Effector memory CD4-positive, alpha-beta T cell (primary cell): ENCODE data around the gene ATOSA.

Source experiments
- DNase-seq, 3 donors: peaks; one replicate each; pipeline ENCODE4 v3.0.0-alpha.2; 2020
- H3K27ac ChIP-seq: 2 replicates; pipeline ENCODE4 v1.7.0; 2013; ENCODE audit warnings: mild to moderate bottlenecking, low read length, moderate library complexity; ENCODE audit not compliant: insufficient read depth, poor library complexity, severe bottlenecking
- H3K27me3 ChIP-seq: replicated peaks from 2 replicates; pipeline ENCODE4 v1.7.0; 2013; ENCODE audit warnings: mild to moderate bottlenecking, low read length; ENCODE audit not compliant: insufficient read depth, control insufficient read depth, poor library complexity, severe bottlenecking
- H3K36me3 ChIP-seq: 2 replicates; pipeline ENCODE4 v1.7.0; 2013; ENCODE audit warnings: mild to moderate bottlenecking, low read length, moderate library complexity; ENCODE audit not compliant: control insufficient read depth, insufficient read depth
- H3K4me1 ChIP-seq: 2 replicates; pipeline ENCODE4 v1.7.0; 2013; ENCODE audit warnings: low read length, mild to moderate bottlenecking; ENCODE audit not compliant: control insufficient read depth, insufficient read depth, poor library complexity, severe bottlenecking
- H3K4me3 ChIP-seq: 2 replicates; pipeline ENCODE4 v1.7.0; 2013; ENCODE audit warnings: low read length, low read depth, mild to moderate bottlenecking; ENCODE audit not compliant: insufficient read depth, poor library complexity, severe bottlenecking
- H3K9me3 ChIP-seq: 2 replicates; pipeline ENCODE4 v1.7.0; 2013; ENCODE audit warnings: mild to moderate bottlenecking, low read length, moderate library complexity; ENCODE audit not compliant: control insufficient read depth

ATOSA gene

DNA sequence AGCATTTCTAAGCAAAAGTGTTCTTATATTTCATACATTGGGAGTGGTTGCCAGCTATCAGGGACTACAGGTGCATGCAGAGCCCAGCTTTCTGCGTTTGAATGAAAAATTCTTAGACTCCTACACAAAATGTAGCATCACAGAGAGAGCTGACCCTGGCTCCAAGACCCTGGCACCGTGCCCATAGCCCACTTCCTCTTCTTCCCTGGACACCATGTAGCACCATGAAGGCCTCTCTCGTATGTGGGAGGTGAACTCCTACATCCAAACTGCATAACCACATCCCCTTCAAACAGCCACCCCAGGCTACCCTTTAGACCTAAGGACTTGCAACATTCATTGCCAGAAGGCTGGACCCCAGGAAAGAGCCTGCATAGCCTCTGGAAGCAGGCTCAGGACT lies 35.8 kb upstream of the ATOSA start:
- Histone ChIP-seq H3K36me3 (no peaks in the 10 kb centered on the region), H3K27me3 (no peaks in the 10 kb centered on the region), H3K4me3 (no peak overlapping the region), H3K4me1 (no peaks in the 10 kb centered on the region), H3K27ac (no peak overlapping the region), H3K9me3 (no peaks in the 10 kb centered on the region)
- DNase-seq: no peak

DNA sequence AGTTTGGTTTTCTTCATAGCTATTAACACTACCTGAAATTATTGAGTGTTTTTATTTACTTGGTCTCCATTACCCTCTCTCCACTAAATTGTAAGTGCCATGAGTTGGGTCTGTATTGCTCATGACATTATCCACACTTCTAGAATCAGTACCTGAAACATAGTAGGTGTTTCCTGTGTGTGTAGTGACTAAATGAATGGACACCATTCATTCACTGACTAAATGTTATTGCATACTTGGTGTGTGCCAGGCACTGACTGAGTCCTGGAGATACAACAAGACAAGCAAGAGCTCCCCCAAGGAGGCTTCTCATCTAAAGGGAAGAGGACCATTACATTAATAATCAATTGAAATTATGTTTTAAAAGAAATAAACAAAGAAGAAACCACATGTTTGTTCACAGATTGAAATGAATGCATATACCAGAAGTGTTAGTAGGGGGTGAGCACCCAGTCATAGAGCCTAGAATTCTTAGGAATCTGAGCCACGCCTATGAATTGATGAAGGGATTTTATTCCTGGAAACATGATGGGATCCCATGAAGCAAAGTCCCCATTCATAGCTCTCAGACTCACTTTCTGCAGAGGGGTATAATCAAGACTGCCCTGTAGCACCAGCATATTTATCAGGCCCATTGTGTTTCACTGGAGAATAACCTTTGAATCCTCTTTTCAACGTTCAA lies 31.7 kb upstream of the ATOSA start:
- no peak overlapping the region for H3K27ac ChIP-seq
- no peaks in the 10 kb centered on the region for H3K27me3 ChIP-seq
- no peaks in the 10 kb centered on the region for H3K36me3 ChIP-seq
- no peaks in the 10 kb centered on the region for H3K9me3 ChIP-seq
- DNase-seq: no peak
- no peaks in the 10 kb centered on the region for H3K4me1 ChIP-seq
- no peak overlapping the region for H3K4me3 ChIP-seq

DNA sequence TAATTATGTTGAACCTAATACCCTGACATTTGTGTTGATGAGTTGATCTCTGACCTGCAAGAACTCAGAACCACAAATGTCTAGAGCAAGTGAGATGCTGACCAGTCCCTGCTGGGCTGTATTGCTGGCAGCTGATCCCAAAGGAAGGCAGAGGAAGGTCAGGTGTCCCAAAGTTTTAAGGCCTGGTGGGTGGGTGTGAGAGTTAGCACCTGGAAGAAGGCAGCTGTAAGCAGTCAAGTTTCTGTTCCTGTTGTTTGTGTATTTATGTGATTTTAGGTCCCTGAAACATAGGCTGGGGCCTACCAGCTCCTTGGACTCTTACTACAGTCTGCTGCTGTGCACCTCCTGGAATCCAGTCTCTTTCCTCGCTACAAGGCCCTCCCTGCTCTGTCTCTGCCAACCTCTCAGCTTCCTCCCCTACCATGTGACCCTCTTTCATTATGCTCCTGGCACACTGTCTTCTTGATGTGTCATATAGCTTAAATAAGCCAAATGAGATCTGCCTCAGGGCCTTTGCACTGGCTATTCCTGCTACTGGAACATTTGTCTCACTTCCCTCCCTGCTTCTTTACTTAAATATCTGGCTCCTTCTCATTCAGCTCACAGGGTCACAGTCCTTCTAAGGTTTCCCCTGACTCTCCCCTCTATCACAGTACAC lies 31.0 kb upstream of the ATOSA start:
- H3K27me3 ChIP-seq: no peaks in the 10 kb centered on the region
- no peaks in the 10 kb centered on the region for H3K4me1 ChIP-seq
- no peaks in the 10 kb centered on the region for H3K9me3 ChIP-seq
- no peak overlapping the region for H3K27ac ChIP-seq
- no peak overlapping the region for H3K4me3 ChIP-seq
- no peaks in the 10 kb centered on the region for H3K36me3 ChIP-seq
- no peak for DNase-seq

DNA sequence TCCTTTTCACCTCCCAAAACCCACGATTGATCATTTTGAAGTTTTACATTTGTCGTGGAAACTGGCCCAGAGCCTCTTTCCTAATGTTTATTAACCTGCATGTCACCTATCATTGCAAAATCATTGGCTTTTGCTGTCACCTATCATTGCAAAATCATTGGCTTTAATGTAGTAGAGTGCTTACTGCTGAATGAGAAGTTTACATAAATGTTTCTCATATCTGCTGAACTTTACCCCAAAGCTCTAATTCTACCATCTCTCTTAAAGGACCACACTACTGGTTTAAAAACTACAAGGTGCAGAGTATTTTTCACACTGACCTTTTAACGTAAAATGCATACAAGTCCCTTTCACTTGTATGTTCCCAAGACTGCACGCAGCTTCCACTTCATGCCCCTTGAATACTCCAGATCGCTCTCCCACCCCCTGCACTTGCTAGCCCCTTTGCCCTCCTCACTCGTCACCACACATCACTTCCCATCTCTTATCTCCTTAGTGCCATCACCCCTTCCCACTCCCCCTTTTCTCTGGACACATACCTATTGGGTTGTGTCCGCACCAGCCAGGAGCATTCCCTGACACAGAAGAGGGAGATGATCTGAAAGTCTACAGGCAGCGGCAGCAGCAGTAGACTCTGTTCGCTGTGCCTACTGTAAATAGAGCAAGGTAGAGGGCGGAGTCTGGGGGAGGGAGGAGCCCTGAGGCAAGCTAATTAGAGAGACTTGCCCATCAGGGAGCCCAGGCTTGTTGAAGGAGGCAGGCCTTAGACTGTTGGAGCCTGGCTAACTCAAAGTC lies 30.2 kb upstream of the ATOSA start:
- no peaks in the 10 kb centered on the region for H3K4me1 ChIP-seq
- no peaks in the 10 kb centered on the region for H3K9me3 ChIP-seq
- H3K27me3 ChIP-seq: no peaks in the 10 kb centered on the region
- no peak overlapping the region for H3K4me3 ChIP-seq
- H3K36me3 ChIP-seq: no peaks in the 10 kb centered on the region
- no peak overlapping the region for H3K27ac ChIP-seq
- no peak for DNase-seq

DNA sequence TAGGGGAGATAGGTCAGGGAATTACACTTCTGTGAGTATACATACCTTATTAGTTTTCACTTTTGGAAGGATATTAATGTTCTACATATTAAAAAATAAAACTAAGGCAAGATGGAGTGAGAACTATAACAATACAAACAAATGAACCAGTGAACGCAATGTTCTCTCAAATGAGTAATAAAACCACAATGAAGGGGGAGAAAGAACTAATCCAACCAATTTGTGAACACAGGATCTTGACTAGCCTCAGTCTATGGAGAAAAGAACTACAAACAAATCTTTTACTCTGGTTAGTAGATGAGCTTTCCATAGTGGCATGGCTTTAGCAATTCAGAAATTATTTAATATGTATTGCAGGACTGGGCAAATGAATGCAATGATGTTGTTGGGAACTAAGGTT lies 26.9 kb upstream of the ATOSA start:
- no peaks in the 10 kb centered on the region for H3K4me1 ChIP-seq
- no peak overlapping the region for H3K27ac ChIP-seq
- no peak overlapping the region for H3K4me3 ChIP-seq
- DNase-seq: no peak
- no peaks in the 10 kb centered on the region for H3K36me3 ChIP-seq
- H3K9me3 ChIP-seq: no peaks in the 10 kb centered on the region
- H3K27me3 ChIP-seq: no peaks in the 10 kb centered on the region

DNA sequence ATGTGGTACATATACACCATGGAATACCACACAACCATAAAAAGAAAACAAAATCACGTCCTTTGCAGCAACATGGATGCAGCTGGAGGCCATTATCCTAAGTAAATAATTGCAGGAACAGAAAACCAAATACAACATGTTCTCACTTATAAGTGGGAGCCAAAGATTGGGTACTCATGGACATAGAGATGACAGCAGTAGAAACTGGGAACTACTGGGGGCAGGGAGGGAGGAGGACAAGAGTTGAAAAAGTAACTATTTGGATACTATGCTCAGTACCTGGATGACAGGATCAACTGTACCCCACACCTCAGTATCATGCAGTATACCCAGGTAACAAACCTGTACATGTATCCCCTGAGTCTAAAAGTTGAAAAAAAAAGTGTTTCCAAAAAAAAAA lies 23.2 kb upstream of the ATOSA start:
- Histone ChIP-seq H3K27me3 (no peaks in the 10 kb centered on the region), H3K36me3 (no peaks in the 10 kb centered on the region), H3K4me3 (no peak overlapping the region), H3K4me1 (no peaks in the 10 kb centered on the region), H3K9me3 (no peaks in the 10 kb centered on the region), H3K27ac (no peak overlapping the region)
- DNase-seq: no peak

DNA sequence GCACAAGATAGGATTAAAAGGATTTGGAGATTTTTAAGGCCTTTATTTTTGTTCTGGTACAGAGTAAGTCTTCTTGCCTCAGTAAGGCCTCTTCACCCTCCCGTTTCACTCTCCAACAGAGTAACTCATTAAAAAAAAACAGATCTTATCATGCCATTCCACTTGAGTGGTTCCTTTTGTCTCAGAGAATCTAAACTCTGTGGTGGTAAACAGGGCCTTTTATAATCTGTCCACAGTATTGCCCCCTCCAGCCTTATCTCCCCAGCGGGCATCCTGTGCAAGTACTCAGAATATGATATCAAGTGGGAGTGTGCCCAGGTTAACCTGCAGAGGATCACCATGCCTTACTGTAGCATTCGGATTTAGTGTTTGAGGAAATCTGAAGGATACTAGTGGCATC lies 20.3 kb upstream of the ATOSA start:
- no peaks in the 10 kb centered on the region for H3K27me3 ChIP-seq
- H3K9me3 ChIP-seq: no peaks in the 10 kb centered on the region
- no peak overlapping the region for H3K27ac ChIP-seq
- no peaks in the 10 kb centered on the region for H3K36me3 ChIP-seq
- H3K4me1 ChIP-seq: no peaks in the 10 kb centered on the region
- no peak overlapping the region for H3K4me3 ChIP-seq
- DNase-seq: no peak

DNA sequence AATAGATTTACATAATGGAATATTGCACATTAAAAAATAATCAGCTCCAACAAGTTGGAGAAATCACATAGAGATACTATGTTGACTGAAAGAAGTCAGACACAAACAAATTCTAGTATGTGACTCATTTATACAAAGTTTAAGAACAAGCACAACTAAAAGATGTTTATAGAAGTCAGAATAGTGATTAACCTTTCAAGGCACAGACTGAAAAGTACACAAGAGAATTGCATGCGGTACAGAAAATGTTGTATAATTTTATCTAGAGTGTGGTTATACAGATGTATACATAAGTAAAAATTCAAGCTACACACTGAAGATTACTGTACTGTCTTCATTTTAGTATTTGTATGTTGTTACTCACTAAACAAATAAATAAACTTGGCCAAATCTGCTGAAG lies 19.3 kb upstream of the ATOSA start:
- Histone ChIP-seq H3K27me3 (no peaks in the 10 kb centered on the region), H3K9me3 (no peaks in the 10 kb centered on the region), H3K4me1 (no peaks in the 10 kb centered on the region), H3K27ac (no peak overlapping the region), H3K36me3 (no peaks in the 10 kb centered on the region), H3K4me3 (no peak overlapping the region)
- DNase-seq: no peak

DNA sequence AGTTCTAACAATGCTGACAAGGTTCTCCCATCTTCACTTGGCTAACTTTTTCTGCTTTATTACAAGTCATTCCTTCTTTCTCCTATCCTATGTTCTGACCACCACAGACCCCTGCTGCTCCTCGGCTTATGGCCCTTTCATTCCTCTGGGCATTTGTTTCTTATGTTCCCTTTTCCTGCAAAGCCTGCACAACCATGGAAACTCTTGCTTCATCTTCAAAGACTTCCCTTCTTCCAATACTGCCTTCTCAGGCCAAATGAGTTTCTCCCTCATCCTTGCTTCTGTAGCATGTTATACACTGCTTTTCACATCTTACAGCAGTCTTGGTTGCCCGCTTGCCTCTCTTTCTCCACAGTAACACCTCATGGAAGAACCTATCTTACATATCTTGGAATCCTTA lies 17.9 kb upstream of the ATOSA start:
- Histone ChIP-seq H3K36me3 (no peaks in the 10 kb centered on the region), H3K4me3 (no peak overlapping the region), H3K27me3 (no peaks in the 10 kb centered on the region), H3K4me1 (no peaks in the 10 kb centered on the region), H3K27ac (no peak overlapping the region), H3K9me3 (no peaks in the 10 kb centered on the region)
- DNase-seq: no peak

DNA sequence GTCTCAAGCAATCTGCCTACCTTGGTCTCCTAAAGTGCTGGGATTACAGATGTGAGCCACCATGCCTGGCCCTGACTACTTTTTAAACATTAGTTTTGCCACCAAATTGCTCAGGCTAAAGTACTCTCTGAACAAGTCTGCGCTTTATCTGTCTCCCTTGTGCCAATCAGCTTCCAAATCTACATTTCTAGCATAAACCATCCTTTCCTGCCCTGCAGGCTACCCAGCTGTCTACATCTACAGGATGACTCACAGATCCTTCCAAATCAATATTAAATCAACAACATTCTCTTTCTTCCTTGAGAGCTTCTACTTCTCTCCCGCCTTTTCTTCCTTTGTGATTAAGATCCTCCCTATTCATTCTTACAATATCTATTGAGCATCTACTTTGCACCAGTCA lies 16.0 kb upstream of the ATOSA start:
- Histone ChIP-seq H3K4me3 (no peak overlapping the region), H3K9me3 (no peaks in the 10 kb centered on the region), H3K27me3 (no peaks in the 10 kb centered on the region), H3K36me3 (no peaks in the 10 kb centered on the region), H3K27ac (no peak overlapping the region), H3K4me1 (no peaks in the 10 kb centered on the region)
- no peak for DNase-seq
